DOHH2 (cell line): ENCODE results near the gene MRPL53.
"Not testable (repeated sequence)": the region's sequence is repeated elsewhere in the genome, so short reads cannot be mapped to it uniquely, and the experiment has no call there.

Experiments
- H3F3A ChIP-seq: fragments of 200-600 bp; sonication (generic), shearing (Covaris generic); 2 replicates; pipeline ENCODE4 v1.6.0; 2016; ENCODE audit warnings: antibody characterized with exemption, mild to moderate bottlenecking; ENCODE audit not compliant: control insufficient read depth, insufficient read depth
- H3K27ac ChIP-seq: fragments of 200-600 bp; sonication (generic); 2 replicates; pipeline ENCODE4 v1.5.1; 2014; ENCODE audit warnings: low read depth, mild to moderate bottlenecking, low read length, moderate library complexity
- H3K27me3 ChIP-seq: fragments of 200-600 bp; sonication (generic); 2 replicates; pipeline ENCODE4 v1.6.1; 2014; ENCODE audit warnings: mild to moderate bottlenecking, low read length, mixed read lengths; ENCODE audit not compliant: control insufficient read depth
- H3K36me3 ChIP-seq: fragments of 200-600 bp; sonication (generic); 2 replicates; pipeline ENCODE4 v1.6.1; 2014; ENCODE audit warnings: mild to moderate bottlenecking, low read length, moderate library complexity, mixed read lengths; ENCODE audit not compliant: control insufficient read depth
- H3K4me1 ChIP-seq: fragments of 200-600 bp; sonication (generic); 2 replicates; pipeline ENCODE4 v1.6.1; 2014; ENCODE audit warnings: mild to moderate bottlenecking, low read length, mixed read lengths; ENCODE audit not compliant: control insufficient read depth
- H3K4me2 ChIP-seq: fragments of 200-600 bp; sonication (generic); 2 replicates; pipeline ENCODE4 v1.6.0; 2014; ENCODE audit warnings: mild to moderate bottlenecking, low read length, moderate library complexity
- H3K4me3 ChIP-seq: fragments of 200-600 bp; sonication (generic); 2 replicates; pipeline ENCODE4 v1.5.1; 2014; ENCODE audit warnings: mild to moderate bottlenecking, low read length, mixed read lengths
- H3K79me2 ChIP-seq: fragments of 200-600 bp; sonication (generic); 2 replicates; pipeline ENCODE4 v1.6.1; 2014; ENCODE audit warnings: mild to moderate bottlenecking, low read length, mixed read lengths; ENCODE audit not compliant: control insufficient read depth
- H3K9me2 ChIP-seq: fragments of 200-600 bp; sonication (generic); replicated peaks from 2 replicates; pipeline ENCODE4 v1.6.1; 2014; ENCODE audit warnings: mild to moderate bottlenecking, low read length, mixed read lengths; ENCODE audit not compliant: control insufficient read depth
- H3K9me3 ChIP-seq: fragments of 200-600 bp; sonication (generic); 2 replicates; pipeline ENCODE4 v1.6.1; 2014; ENCODE audit warnings: antibody characterized with exemption, low read length, mixed read lengths; ENCODE audit not compliant: control insufficient read depth, insufficient read depth
- H4K20me1 ChIP-seq: fragments of 200-600 bp; sonication (generic); 2 replicates; pipeline ENCODE4 v1.6.0; 2014; ENCODE audit warnings: low read depth, mild to moderate bottlenecking, antibody characterized with exemption, low read length, moderate library complexity; ENCODE audit not compliant: control insufficient read depth, insufficient read depth
- CTCF ChIP-seq: fragments of 200-600 bp; sonication (generic); IDR thresholded peaks from one replicate; pipeline ENCODE4 v1.5.1; 2014; ENCODE audit warnings: antibody characterized with exemption, mild to moderate bottlenecking, low read depth, low read length; ENCODE audit not compliant: poor library complexity, severe bottlenecking
- EZH2phosphoT487 ChIP-seq: fragments of 200-600 bp; sonication (generic); IDR thresholded peaks from 2 replicates; pipeline ENCODE4 v1.6.1; 2017; ENCODE audit warnings: borderline replicate concordance, mild to moderate bottlenecking, antibody characterized with exemption, low read length, moderate library complexity, mixed read lengths

Gene MRPL53

GRCh38 chr2:74474481-74474880, 2.0 kb upstream of the MRPL53 start:
- H3K4me1 ChIP-seq, result peaks cover 16% of the 10 kb centered on the region
- no peak overlapping the region for H3K4me2 ChIP-seq
- H3K4me3 ChIP-seq, result no peak overlapping the region
- H3K9me3 ChIP-seq, result no peaks in the 10 kb centered on the region
- H3F3A ChIP-seq, result peaks cover 11% of the 10 kb centered on the region
- TF ChIP-seq CTCF, result no peak
- TF ChIP-seq EZH2phosphoT487, result no peak
- no peaks in the 10 kb centered on the region for H3K27me3 ChIP-seq
- no peaks in the 10 kb centered on the region for H3K9me2 ChIP-seq
- H3K27ac ChIP-seq, result no peak overlapping the region
- peaks cover 38% of the 10 kb centered on the region for H3K36me3 ChIP-seq
- H3K79me2 ChIP-seq, result peaks cover 20% of the 10 kb centered on the region
- 0 out of 2 replicates have a peak, but pooled peaks cover 3% of the 10 kb centered on the region for H4K20me1 ChIP-seq

GRCh38 chr2:74472945-74473258, 422 bp upstream of the MRPL53 start:
- Histone ChIP-seq H3F3A (peaks cover 11% of the 10 kb centered on the region), H3K9me3 (no peaks in the 10 kb centered on the region), H3K4me2 (peak overlapping the region; percentile 79), H3K79me2 (peaks cover 20% of the 10 kb centered on the region), H3K4me1 (peaks cover 16% of the 10 kb centered on the region), H3K36me3 (peaks cover 35% of the 10 kb centered on the region), H3K9me2 (no peaks in the 10 kb centered on the region), H3K27me3 (no peaks in the 10 kb centered on the region), H4K20me1 (0 out of 2 replicates have a peak, but pooled peaks cover 3% of the 10 kb centered on the region), H3K4me3 (peak overlapping the region; percentile 97), H3K27ac (peak overlapping the region; percentile 83)
- TF ChIP-seq EZH2phosphoT487 (no peak), CTCF (no peak)

- Histone ChIP-seq H3K4me1 (peaks cover 16% of the 10 kb centered on the region), H3F3A (peaks cover 11% of the 10 kb centered on the region), H3K36me3 (peaks cover 31% of the 10 kb centered on the region), H4K20me1 (no peaks in the 10 kb centered on the region), H3K9me2 (no peaks in the 10 kb centered on the region), H3K27me3 (no peaks in the 10 kb centered on the region), H3K79me2 (peaks cover 23% of the 10 kb centered on the region), H3K4me2 (peak overlapping the region; percentile 79), H3K27ac (peak overlapping the region; percentile 83), H3K4me3 (peak overlapping the region; percentile 97), H3K9me3 (no peaks in the 10 kb centered on the region)
- no peak for TF ChIP-seq CTCF
- TF ChIP-seq EZH2phosphoT487, result no peak
Observed at GRCh38 chr2:74471332-74472065, 981 bp downstream of the MRPL53 start.

- H3K27ac ChIP-seq, H3K4me2 ChIP-seq: not testable (repeated sequence)
- peaks cover 11% of the 10 kb centered on the region for H3F3A ChIP-seq
Observed at GRCh38 chr2:74470742-74471141, 1.7 kb downstream of the MRPL53 start.

More at GRCh38 chr2:74470742-74471141, 1.7 kb downstream of the MRPL53 start:
- not testable (repeated sequence) for H3K9me2 ChIP-seq, H3K4me3 ChIP-seq, H4K20me1 ChIP-seq, H3K9me3 ChIP-seq, H3K27me3 ChIP-seq
- H3K4me1 ChIP-seq, result peaks cover 21% of the 10 kb centered on the region
- H3K79me2 ChIP-seq, result peaks cover 30% of the 10 kb centered on the region
- H3K36me3 ChIP-seq, result peaks cover 31% of the 10 kb centered on the region
